ENCODE results near the gene MTCH2.
"Not testable (repeated sequence)": the region's sequence is repeated elsewhere in the genome, so short reads cannot be mapped to it uniquely, and the experiment has no call there.

MTCH2 gene

DNA sequence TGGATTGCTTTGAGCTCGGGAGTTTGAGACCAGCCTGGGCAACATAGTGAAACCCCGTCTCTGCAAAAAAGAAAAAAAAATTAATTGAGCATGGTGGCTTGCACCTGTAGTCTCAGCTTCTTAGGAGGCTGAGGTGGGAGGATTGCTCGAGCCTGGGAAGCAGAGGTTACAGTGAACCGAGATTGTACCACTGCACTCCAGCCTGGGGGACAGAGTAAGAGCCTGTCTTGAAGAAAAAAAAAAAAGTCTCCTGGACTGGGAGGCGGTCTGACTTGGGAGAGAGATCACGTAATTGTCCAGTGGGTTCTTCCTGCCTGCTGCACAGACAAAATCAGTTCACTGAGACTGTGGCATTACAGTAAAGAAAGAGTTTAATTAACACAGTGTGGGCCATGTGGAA lies 3.1 kb upstream of the MTCH2 start:
- Histone ChIP-seq H3K9me2 (ENCODE audit: low read depth, low read length) (no peaks in the 10 kb centered on the region), H3K4me3 (ENCODE audit: low read depth, low read length, poor library complexity, severe bottlenecking) (no peak overlapping the region), H3K4me2 (ENCODE audit: low read length) (no peak overlapping the region), H3K27me3 (ENCODE audit: insufficient read depth, low read length) (no peaks in the 10 kb centered on the region), H3K9ac (ENCODE audit: low read length) (no peak overlapping the region), H3K79me2 (ENCODE audit: insufficient read depth, low read length) (peaks cover 17% of the 10 kb centered on the region), H3K36me3 (ENCODE audit: insufficient read depth, low read length) (no peaks in the 10 kb centered on the region), H3K9me3 (ENCODE audit: low read length) (no peaks in the 10 kb centered on the region), H3K4me1 (ENCODE audit: insufficient read depth, low read length, severe bottlenecking) (peaks cover 20% of the 10 kb centered on the region), H3F3A (ENCODE audit: insufficient read depth, low read length) (no peaks in the 10 kb centered on the region), H3K27ac (ENCODE audit: low read depth, low read length, poor library complexity, severe bottlenecking) (no peak overlapping the region), H2AFZ (ENCODE audit: low read length) (no peak overlapping the region), H4K20me1 (ENCODE audit: insufficient read depth, low read length) (no peaks in the 10 kb centered on the region)
- TF ChIP-seq EZH2 (IDR thresholded peaks at IDR 0.05; ENCODE audit: borderline replicate concordance, low read length), result no peak
- TF ChIP-seq, protein P1, sequence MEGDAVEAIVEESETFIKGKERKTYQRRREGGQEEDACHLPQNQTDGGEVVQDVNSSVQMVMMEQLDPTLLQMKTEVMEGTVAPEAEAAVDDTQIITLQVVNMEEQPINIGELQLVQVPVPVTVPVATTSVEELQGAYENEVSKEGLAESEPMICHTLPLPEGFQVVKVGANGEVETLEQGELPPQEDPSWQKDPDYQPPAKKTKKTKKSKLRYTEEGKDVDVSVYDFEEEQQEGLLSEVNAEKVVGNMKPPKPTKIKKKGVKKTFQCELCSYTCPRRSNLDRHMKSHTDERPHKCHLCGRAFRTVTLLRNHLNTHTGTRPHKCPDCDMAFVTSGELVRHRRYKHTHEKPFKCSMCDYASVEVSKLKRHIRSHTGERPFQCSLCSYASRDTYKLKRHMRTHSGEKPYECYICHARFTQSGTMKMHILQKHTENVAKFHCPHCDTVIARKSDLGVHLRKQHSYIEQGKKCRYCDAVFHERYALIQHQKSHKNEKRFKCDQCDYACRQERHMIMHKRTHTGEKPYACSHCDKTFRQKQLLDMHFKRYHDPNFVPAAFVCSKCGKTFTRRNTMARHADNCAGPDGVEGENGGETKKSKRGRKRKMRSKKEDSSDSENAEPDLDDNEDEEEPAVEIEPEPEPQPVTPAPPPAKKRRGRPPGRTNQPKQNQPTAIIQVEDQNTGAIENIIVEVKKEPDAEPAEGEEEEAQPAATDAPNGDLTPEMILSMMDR (IDR thresholded peaks at IDR 0.05; ENCODE audit: low read length), result no peak

DNA sequence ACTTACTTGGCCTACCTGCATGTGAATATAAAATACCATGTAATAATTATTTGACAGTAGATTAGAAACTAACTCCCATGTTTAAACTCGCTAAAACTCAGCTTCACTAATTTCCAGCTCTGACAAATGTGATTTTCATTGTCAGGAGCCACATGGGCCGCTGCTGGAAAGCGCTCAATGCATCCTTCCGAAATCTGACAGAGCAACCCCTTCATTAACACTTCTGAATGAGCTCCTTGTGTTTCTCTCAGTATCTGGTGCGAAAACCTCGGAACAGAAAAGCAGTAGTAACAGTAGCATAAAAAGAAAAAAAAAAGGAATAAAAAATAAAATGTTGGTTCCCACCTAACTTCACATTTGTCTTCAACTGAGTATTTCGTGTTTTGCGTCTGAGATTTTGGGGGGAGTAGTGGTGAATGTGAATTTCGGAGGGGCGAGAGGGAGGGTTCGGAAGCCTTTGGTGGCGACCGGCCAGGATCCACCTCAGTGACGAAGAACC lies 710 bp downstream of the MTCH2 start:
- Histone ChIP-seq H3K9ac (ENCODE audit: low read length) (peak overlapping the region; percentile 95), H3K4me2 (ENCODE audit: low read length) (peak overlapping the region; percentile 92), H3K9me3 (ENCODE audit: low read length) (no peaks in the 10 kb centered on the region), H3F3A (ENCODE audit: insufficient read depth, low read length) (no peaks in the 10 kb centered on the region), H3K79me2 (ENCODE audit: insufficient read depth, low read length) (peaks cover 27% of the 10 kb centered on the region), H3K27ac (ENCODE audit: low read depth, low read length, poor library complexity, severe bottlenecking) (peak overlapping the region; percentile 58), H2AFZ (ENCODE audit: low read length) (0 out of 2 replicates have a peak overlapping the region, but pooled peaks have one; percentile 81), H3K4me1 (ENCODE audit: insufficient read depth, low read length, severe bottlenecking) (peaks cover 22% of the 10 kb centered on the region), H3K36me3 (ENCODE audit: insufficient read depth, low read length) (peaks cover 28% of the 10 kb centered on the region), H3K4me3 (ENCODE audit: low read depth, low read length, poor library complexity, severe bottlenecking) (peak overlapping the region; percentile 99), H3K27me3 (ENCODE audit: insufficient read depth, low read length) (no peaks in the 10 kb centered on the region), H3K9me2 (ENCODE audit: low read depth, low read length) (no peaks in the 10 kb centered on the region), H4K20me1 (ENCODE audit: insufficient read depth, low read length) (no peaks in the 10 kb centered on the region)
- TF ChIP-seq, protein P1 (IDR thresholded peaks at IDR 0.05; ENCODE audit: low read length), result no peak
- no peak for TF ChIP-seq EZH2 (IDR thresholded peaks at IDR 0.05; ENCODE audit: borderline replicate concordance, low read length)

DNA sequence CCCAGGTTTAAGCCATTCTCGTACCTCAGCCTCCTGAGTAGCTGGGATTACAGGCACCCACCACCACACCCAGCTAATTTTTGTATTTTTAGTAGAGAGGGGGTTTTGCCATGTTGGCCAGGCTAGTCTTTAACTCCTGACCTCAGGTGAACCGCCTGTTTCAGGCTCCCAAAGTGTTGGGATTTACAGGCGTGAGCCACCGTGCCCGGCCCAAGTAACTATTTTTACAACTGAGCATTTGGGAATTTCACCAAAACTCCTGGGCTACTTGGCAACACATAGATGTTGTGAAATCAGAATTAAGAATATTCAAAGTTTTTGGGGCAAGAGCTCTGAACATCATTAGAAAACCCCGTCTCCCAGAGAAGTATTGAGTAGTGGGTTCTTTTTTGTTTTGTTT lies 1.9 kb downstream of the MTCH2 start:
- not testable (repeated sequence) for H3K9me3 ChIP-seq (ENCODE audit: low read length); H3K27ac ChIP-seq (ENCODE audit: low read depth, low read length, poor library complexity, severe bottlenecking); H4K20me1 ChIP-seq (ENCODE audit: insufficient read depth, low read length); H3K9ac ChIP-seq (ENCODE audit: low read length); H3K9me2 ChIP-seq (ENCODE audit: low read depth, low read length); H3F3A ChIP-seq (ENCODE audit: insufficient read depth, low read length); H3K27me3 ChIP-seq (ENCODE audit: insufficient read depth, low read length); H2AFZ ChIP-seq (ENCODE audit: low read length)
- Histone ChIP-seq H3K4me1 (ENCODE audit: insufficient read depth, low read length, severe bottlenecking) (peaks cover 22% of the 10 kb centered on the region), H3K36me3 (ENCODE audit: insufficient read depth, low read length) (peaks cover 33% of the 10 kb centered on the region), H3K4me3 (ENCODE audit: low read depth, low read length, poor library complexity, severe bottlenecking) (peak overlapping the region; percentile 99), H3K79me2 (ENCODE audit: insufficient read depth, low read length) (peaks cover 27% of the 10 kb centered on the region), H3K4me2 (ENCODE audit: low read length) (peak overlapping the region; percentile 92; the same call in 1 of the 2 replicates)

DNA sequence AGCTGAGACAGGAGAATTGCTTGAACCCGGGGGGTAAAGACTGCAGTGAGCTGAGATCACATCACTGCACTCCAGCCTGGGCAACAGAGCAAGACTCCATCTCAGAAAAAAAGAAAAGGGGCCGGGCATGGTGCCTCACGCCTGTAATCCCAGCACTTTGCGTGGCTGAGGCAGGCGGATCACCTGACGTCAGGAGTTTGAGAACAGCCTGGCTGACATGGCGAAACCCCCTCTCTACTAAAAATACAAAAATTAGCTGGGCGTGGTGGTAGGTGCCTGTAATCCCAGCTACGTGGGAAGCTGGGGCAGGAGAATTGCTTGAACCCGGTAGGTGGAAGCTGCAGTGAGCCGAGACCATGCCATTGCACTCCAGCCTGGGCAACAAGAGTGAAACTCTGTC lies 6.0 kb downstream of the MTCH2 start:
- not testable (repeated sequence) for H3K4me2 ChIP-seq (ENCODE audit: low read length); H3F3A ChIP-seq (ENCODE audit: insufficient read depth, low read length); H3K9me2 ChIP-seq (ENCODE audit: low read depth, low read length); H2AFZ ChIP-seq (ENCODE audit: low read length); H3K4me3 ChIP-seq (ENCODE audit: low read depth, low read length, poor library complexity, severe bottlenecking); H3K27ac ChIP-seq (ENCODE audit: low read depth, low read length, poor library complexity, severe bottlenecking); H3K9ac ChIP-seq (ENCODE audit: low read length); H4K20me1 ChIP-seq (ENCODE audit: insufficient read depth, low read length); H3K27me3 ChIP-seq (ENCODE audit: insufficient read depth, low read length); H3K9me3 ChIP-seq (ENCODE audit: low read length)
- Histone ChIP-seq H3K4me1 (ENCODE audit: insufficient read depth, low read length, severe bottlenecking) (peaks cover 10% of the 10 kb centered on the region), H3K79me2 (ENCODE audit: insufficient read depth, low read length) (peaks cover 18% of the 10 kb centered on the region), H3K36me3 (ENCODE audit: insufficient read depth, low read length) (peaks cover 72% of the 10 kb centered on the region)
